GM18526 (cell line): ENCODE data around the gene SNRNP70.

ENCODE experiments used
- POLR2A ChIP-seq: IDR thresholded peaks from 3 replicates; pipeline ENCODE4 v1.6.1; 2011; ENCODE audit not compliant: insufficient read length; ENCODE audit errors: extremely low read depth

Gene SNRNP70

GRCh38 chr19:49113762-49114629 lies 28.7 kb downstream of the SNRNP70 start, which contains the start of gene LIN7B:
LIN7B (plus strand) TSS chr19:49114370; CDS start chr19:49114405, 35 bp downstream.
- peak; percentile 46 for TF ChIP-seq POLR2A

DNA sequence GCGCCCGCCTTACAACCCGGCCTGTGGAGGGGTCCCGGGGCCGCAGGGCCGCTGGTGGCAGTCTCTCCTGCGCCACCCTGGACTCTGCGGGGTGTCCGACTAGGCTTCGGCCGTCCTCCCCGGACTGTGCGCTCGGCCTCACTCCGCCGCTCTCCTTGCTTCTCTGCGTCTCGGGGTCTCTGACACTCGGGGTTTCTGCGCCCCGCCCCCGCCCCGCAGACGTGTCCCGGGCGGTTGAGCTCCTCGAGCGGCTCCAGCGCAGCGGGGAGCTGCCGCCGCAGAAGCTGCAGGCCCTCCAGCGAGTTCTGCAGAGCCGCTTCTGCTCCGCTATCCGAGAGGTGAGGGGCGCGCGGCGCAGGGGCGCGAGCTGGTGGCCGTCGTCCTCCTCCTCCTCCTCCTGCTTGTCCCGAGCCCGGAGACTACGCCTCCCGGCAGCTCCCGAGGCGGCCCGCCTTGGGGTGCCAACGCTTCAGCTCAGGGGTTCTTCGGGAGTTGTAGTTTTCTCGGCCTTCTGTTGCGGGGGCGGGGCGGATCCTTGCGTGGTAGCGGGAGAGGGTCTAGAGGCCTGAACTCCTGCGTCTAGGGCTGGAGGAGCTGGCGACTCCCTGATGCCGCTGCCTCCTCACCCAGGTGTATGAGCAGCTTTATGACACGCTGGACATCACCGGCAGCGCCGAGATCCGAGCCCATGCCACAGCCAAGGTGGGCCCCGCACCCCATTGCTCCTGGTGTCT lies 29.5 kb downstream of the SNRNP70 start:
- TF ChIP-seq POLR2A = no peak

- no peak for TF ChIP-seq POLR2A
Observed at GRCh38 chr19:49116544-49116943, 31.3 kb downstream of the SNRNP70 start.

DNA sequence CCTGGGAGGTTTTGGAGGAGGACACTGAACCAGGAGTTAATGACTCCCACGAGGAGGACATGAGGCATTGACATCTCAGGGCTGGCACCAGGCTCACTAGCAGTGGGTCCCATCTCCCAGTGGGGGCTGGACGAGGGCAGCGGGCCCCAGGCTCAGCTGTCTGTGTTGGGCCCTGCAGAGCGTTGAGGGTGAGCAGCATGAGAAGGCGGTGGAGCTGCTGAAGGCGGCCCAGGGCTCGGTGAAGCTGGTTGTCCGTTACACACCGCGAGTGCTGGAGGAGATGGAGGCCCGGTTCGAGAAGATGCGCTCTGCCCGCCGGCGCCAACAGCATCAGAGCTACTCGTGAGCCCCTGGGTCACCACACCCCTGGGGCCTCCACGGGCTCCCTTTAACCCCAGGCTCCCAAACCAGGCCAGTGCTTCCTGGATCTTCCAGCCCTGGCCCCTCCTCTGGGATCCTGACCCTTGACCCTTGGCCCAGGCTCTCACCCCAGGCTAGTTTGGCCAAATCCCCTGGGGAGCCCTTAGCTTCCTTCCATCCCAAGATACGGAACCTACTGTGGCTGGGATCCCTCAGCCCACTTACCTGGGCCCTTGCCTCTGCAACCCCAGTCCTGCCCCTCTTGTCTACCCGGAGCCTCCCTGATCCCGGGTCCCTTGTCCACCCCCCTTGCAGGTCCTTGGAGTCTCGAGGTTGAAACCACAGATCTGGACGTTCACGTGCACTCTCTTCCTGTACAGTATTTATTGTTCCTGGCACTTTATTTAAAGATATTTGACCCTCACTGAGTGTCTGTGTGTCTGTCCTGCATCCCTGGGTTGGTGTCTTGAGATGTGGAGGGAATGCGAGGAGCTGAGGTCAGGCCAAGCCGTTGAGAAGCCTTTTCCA lies 32.7 kb downstream of the SNRNP70 start:
- TF ChIP-seq POLR2A = no peak

- TF ChIP-seq POLR2A = peak; percentile 62
Observed at GRCh38 chr19:49118565-49119410, 33.5 kb downstream of the SNRNP70 start, which contains the start of gene C19orf73. C19orf73 (minus strand) TSS chr19:49119143; CDS start chr19:49119022, 121 bp downstream.

DNA sequence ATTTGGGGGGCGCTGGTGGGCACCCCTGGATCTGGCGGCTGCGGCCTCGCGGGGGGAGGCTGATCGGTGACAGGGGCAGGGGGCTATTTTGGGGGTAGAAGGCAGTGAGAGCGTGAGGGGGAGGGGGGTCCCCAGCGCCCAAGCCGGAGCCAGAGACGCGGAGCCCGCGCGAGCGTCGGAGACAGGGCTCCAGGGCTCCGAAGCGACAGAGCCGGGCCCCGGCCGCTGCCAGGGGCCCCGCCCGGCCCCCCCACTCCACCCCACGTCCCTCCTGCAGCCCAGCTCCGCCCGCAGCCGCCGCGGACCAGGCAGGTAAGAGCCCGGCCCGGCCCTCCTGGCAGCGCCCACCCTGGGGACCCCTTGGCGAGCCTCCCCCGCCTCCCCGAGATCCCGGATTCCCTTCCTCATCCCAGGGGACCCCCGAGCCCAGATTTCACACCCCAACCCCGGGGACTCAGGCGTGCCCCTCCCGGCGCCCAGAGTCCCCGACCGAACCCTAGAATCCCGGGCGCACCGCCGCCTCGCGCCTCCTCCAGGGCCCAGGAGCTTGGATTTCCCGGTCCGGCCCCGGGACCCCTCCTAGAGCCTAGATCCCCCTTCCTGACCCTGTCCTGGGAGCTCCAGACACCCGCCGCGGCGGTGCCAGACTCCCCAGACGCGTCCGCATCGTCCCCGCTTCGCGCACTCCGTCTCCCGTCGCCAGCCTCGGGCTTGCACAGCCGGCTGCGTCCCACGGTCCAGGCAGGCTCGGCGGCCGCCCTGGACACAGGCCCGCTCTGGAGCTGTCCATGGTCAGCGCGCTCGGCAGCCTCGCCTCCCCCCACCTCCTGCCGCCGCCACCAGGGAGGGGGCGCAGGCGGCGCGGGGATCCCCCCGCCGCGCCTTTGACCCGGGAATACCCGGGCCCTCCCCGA lies 34.4 kb downstream of the SNRNP70 start, which contains the start of gene PPFIA3:
Gene PPFIA3, plus strand, starts transcription at position 134 of the 914 bp plus-strand sequence. CDS start 8,330 bp downstream, outside the sequence.
- TF ChIP-seq POLR2A = no peak

- TF ChIP-seq POLR2A = no peak
Observed at GRCh38 chr19:49120325-49120683, 35.1 kb downstream of the SNRNP70 start.

DNA sequence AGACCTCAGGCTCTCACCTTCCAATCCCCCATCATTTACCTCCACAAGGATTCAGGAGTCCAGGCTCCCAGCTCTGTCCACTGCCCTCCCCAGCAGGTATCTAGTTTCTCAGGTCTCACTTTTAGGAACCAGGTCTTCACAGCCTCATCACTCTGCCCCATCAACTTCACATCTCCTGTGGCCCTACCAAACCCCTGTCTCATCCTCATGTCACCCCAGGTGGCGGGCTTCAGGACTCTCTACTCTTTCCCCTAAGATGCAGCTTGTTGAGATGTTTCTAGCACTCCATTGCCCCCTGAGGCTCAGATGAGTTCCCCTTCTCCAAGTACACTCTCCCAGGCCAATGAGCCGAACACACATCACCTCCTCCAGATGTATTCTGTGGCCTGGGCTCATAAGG lies 35.6 kb downstream of the SNRNP70 start:
- no peak for TF ChIP-seq POLR2A

GRCh38 chr19:49125025-49125731 lies 39.9 kb downstream of the SNRNP70 start:
- no peak for TF ChIP-seq POLR2A

GRCh38 chr19:49126575-49126974 lies 41.3 kb downstream of the SNRNP70 start:
- TF ChIP-seq POLR2A = no peak

GRCh38 chr19:49127674-49128544 lies 42.7 kb downstream of the SNRNP70 start:
- peak; percentile 39 for TF ChIP-seq POLR2A
